Adrenal gland (tissue), 12 donors: ENCODE measurements around the gene PRR33. TPM values are rescaled to one million over a fixed set of nuclear protein-coding genes. Genes with fewer than 3 reads are reported as not detected.

Experiments
- DNase-seq, 7 donors: peaks; one replicate each; pipeline ENCODE4 v3.0.0-alpha.2; 2019 to 2020
- H3K27ac ChIP-seq, 5 donors: fragments of 200-600 bp; sonication (generic) in 4 of 5; 1 replicate in 3 of 5; 2 replicates in 2 of 5; pipeline versions ENCODE4 v1.5.1 to v1.8.0; 2016 to 2020; ENCODE audit warnings: mild to moderate bottlenecking in 1 of 5
- H3K27me3 ChIP-seq: fragments of 200-600 bp; 2 replicates; pipeline ENCODE4 v1.8.0; 2021
- H3K36me3 ChIP-seq, 2 donors: fragments of 200-600 bp; replicated peaks in 1 of 2; 1 replicate in 1 of 2; 2 replicates in 1 of 2; pipeline versions ENCODE4 v1.5.1 to v1.8.0; 2018 to 2022
- H3K4me1 ChIP-seq, 2 donors: fragments of 200-600 bp; replicated peaks in 1 of 2; 1 replicate in 1 of 2; 2 replicates in 1 of 2; pipeline versions ENCODE4 v1.5.1 to v1.8.0; 2018 to 2021
- H3K4me3 ChIP-seq, 4 donors: fragments of 200-600 bp; sonication (generic) in 3 of 4; one replicate each; pipeline ENCODE4 v1.5.1; 2016 to 2018
- H3K9me3 ChIP-seq, 3 donors: fragments of 200-600 bp; sonication (generic) in 1 of 3; replicated peaks in 1 of 3; 1 replicate in 2 of 3; 2 replicates in 1 of 3; pipeline versions ENCODE4 v1.5.1 to v1.8.0; 2016 to 2021
- CTCF ChIP-seq, 6 experiments: fragments of 450-650 bp in 4 of 6; fragments of 200-600 bp in 2 of 6; sonication (generic) in 1 of 6; IDR thresholded peaks; 1 replicate in 5 of 6; 2 replicates in 1 of 6; pipeline versions ENCODE4 v1.5.1 to v1.8.0; 2016 to 2021; ENCODE audit warnings: antibody characterized with exemption in 6 of 6, mild to moderate bottlenecking in 2 of 6, moderate library complexity in 1 of 6
- POLR2A ChIP-seq, 2 donors: fragments of 450-650 bp; IDR thresholded peaks; one replicate each; pipeline ENCODE4 v1.6.1; 2017; ENCODE audit warnings: antibody characterized with exemption in 2 of 2, mild to moderate bottlenecking in 2 of 2, moderate library complexity in 1 of 2
- WGBS, 4 donors: extraction: QIAGEN DNeasy Blood & Tissue Kit in 2 of 4; methylation state at CpG; one replicate each; pipeline versions ENCODE4 v1.1.5 to v1.1.7; 2013 to 2017; 5-methylcytosine and 5-hydroxymethylcytosine counted together
- intact Hi-C, 2 donors: fragments of 100-400 bp; cut with DNase I; formaldehyde crosslinking; loops; one replicate each; pipeline versions ENCODE4 v1.14.1 to v1.15.0; 2022 to 2023
- polyA plus RNA-seq, 3 donors: library from polyadenylated mRNA; stranded (reverse); fragments of 200-250 nt in 2 of 3; fragments of 350-450 nt in 1 of 3; fragmentation: Illumina TruSeq in 1 of 3; extraction: RNeasy Lipid Tissue Mini Kit (QIAGEN cat#74804) in 1 of 3; gene quantifications; one replicate each; pipeline ENCODE4 v1.2.3, GENCODE V29; 2013 to 2014
- total RNA-seq, 9 donors: library from RNA; depleted of rRNA in 4 of 9; stranded (reverse); fragments of >200 nt in 4 of 9; fragments of 120-200 nt in 1 of 9; fragmentation: NEBNext Ultra II Directional in 1 of 9; extraction: Animal tissue kit (Norgen Biotek cat#: 25700) in 1 of 9; gene quantifications; one replicate each; pipeline versions ENCODE4 v1.1.0 to v1.2.4, GENCODE V29; 2013 to 2023
- donor health status: healthy with polysubstance abuse.
- donor health status: Bipolar disorder and iron deficiency.
- donor health status: DM: yes; HTN: yes; CAD: no.
- donor health status: DM: no; HTN: no; CAD: no.
- donor health status: DM: no; HTN: no; CAD: no.
- donor health status: DM: yes; HTN: yes; CAD: no.

The PRR33 gene
- total and polyA plus RNA-seq, 12 donors: 0.07 to 2.3 (median 0.25) TPM; not detected in 6

DNA sequence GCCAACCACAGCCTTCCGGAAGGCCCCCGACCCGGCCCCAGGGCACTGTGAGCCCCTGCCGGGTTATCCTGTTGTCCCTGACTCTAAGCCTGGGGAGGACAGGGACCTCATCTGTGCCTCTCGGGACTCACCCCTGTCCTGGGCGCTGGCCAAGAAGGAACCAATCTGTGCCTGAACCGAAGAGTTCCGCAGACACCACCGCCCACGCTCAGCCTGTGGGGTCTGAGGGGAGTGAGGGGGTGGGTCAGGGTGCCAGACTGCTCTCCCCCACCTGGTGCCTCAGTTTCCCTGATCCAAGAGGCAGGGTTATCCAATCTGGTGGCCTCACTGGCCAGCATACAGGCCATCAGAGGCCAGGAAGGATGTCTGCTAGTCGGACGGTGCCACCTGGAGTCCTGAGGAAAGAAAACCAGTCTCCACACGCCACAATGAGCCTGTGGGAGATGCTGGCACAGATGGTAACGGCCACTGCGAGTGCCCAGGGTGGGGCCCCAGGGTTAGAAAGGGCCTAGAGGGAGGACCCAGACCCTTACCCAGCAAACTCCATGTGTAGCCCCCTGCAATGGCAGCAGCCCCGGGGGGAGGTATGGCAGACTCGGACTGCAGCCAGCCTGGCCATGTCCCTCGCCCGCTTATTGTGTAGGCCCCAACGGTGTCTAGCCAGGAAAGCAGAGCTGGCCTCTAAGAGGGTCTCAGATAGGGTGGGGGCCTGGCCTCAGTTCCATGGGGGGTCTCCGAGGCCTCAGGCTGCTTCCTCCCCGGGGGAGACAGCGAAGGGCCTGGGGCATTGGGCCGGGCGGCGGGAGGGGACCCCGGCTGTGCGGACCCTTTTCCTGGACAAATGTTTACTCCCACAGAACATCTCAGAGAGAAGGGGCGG, 27.0 kb upstream of the PRR33 start:
- Histone ChIP-seq H3K4me1 (peaks cover 0 to 3% of the 10 kb centered on the region in 2 donors), H3K27me3 (no peaks in the 10 kb centered on the region), H3K27ac (peak overlapping the region in 1 of 5 donors; percentile 20), H3K9me3 (no peaks in the 10 kb centered on the region), H3K36me3 (no peaks in the 10 kb centered on the region), H3K4me3 (no peak overlapping the region)
- intact Hi-C loops: loop anchor here in 1 of 2 donors (5.0 kb wide), 1 partner anchor 36 kb away; no protein-coding TSS in a partner anchor
- DNase-seq: peak in 5 of 7 donors; percentile 38 to 60 (median 45)
- WGBS, 4 donors: 71 to 90% (median 76%) methylated on average over 8 to 29 of the region's 29 CpGs
- TF ChIP-seq CTCF (IDR thresholded peaks at IDR 0.05): peak in 1 of 6 experiments; percentile 16
- TF ChIP-seq POLR2A (IDR thresholded peaks at IDR 0.05): no peak

- H3K27ac ChIP-seq: peak overlapping the region in 2 of 5 donors; percentile 48 to 71
- TF ChIP-seq POLR2A (IDR thresholded peaks at IDR 0.05) (no peak), CTCF (IDR thresholded peaks at IDR 0.05) (peak; percentile 59 to 88 (median 78))
- H3K9me3 ChIP-seq: no peaks in the 10 kb centered on the region
- H3K27me3 ChIP-seq: no peaks in the 10 kb centered on the region
- H3K4me3 ChIP-seq: no peak overlapping the region
- DNase-seq: peak; percentile 60 to 71 (median 66)
- 56 to 62% (median 60%) methylated on average over 21 to 34 of the region's 34 CpGs; no CpG with 5 or more reads in 1 of the 4 donors for WGBS, 4 donors
- no peaks in the 10 kb centered on the region for H3K36me3 ChIP-seq
- peaks cover 0 to 3% of the 10 kb centered on the region in 2 donors for H3K4me1 ChIP-seq
- intact Hi-C loops: loop anchor here in 1 of 2 donors (5.0 kb wide), 1 partner anchor 35 kb away; no protein-coding TSS in a partner anchor
These were observed 26.1 kb upstream of the PRR33 start for GRCh38 chr11:1917523-1918435.

DNA sequence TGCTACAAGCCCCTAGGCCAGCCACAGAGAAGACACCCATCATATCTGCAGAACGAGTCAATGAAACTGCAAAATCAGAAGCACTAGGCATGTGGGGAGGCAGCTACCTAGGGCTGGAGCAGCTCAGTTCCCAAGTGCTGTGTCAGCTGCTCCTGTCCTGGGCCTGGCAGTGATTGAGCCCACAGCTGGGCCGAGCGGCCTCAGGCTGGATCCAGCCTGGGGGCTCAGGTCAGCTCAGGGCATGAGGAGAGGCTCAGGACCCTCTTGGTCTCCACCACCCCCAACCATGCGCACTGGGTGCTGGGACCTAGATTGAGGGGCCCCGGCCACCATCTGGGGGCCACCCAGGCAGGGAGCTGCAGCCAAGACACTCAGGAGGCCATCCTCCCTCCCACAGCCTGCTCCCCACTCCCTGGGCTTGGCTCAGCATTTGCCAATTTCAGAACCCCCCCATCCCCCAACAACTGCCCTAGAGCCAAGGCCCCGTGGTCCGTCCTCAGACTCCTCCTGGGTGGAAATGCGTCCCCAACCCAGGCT, 25.4 kb upstream of the PRR33 start:
- WGBS, 4 donors: 35 to 48% (median 47%) methylated on average over 4 to 8 of the region's 8 CpGs; no CpG with 5 or more reads in 1 of the 4 donors
- no peak overlapping the region for H3K4me3 ChIP-seq

More for the DNA sequence above, 25.4 kb upstream of the PRR33 start:
- Histone ChIP-seq H3K27me3 (no peaks in the 10 kb centered on the region), H3K9me3 (no peaks in the 10 kb centered on the region), H3K36me3 (no peaks in the 10 kb centered on the region), H3K4me1 (peaks cover 3% of the 10 kb centered on the region in 2 donors), H3K27ac (peak overlapping the region in 3 of 5 donors; percentile 48 to 71 (median 54))
- intact Hi-C loops: loop anchor here (1.0 to 5.0 kb wide), 3 partner anchors 24 to 35 kb away; no protein-coding TSS in a partner anchor
- DNase-seq: peak in 3 of 7 donors; percentile 54 to 58 (median 57)
- TF ChIP-seq CTCF (IDR thresholded peaks at IDR 0.05): no peak
- peak in 1 of 2 donors; percentile 9 for TF ChIP-seq POLR2A (IDR thresholded peaks at IDR 0.05)
